Measurements from ENCODE around the gene RPS25. TPM values are rescaled to one million over a fixed set of nuclear protein-coding genes. Genes with fewer than 3 reads are reported as not detected.

RPS25 gene
- total RNA-seq, 1 donor, result 914 TPM

- no peak for DNase-seq (ENCODE audit: low read depth)
- no peak overlapping the region for H3K4me3 ChIP-seq (ENCODE audit: low read depth, low read length)
- TF ChIP-seq CTCF (IDR thresholded peaks at IDR 0.05; ENCODE audit: insufficient read depth, low read depth, low read length), result no peak
Observed at GRCh38 chr11:119025099-119025473, 6.9 kb upstream of the RPS25 start.

GRCh38 chr11:119024430-119025098, 6.4 kb upstream of the RPS25 start:
- peak; percentile 22 for DNase-seq (ENCODE audit: low read depth)
- no peak overlapping the region for H3K4me3 ChIP-seq (ENCODE audit: low read depth, low read length)
- no peak for TF ChIP-seq CTCF (IDR thresholded peaks at IDR 0.05; ENCODE audit: insufficient read depth, low read depth, low read length)

DNA sequence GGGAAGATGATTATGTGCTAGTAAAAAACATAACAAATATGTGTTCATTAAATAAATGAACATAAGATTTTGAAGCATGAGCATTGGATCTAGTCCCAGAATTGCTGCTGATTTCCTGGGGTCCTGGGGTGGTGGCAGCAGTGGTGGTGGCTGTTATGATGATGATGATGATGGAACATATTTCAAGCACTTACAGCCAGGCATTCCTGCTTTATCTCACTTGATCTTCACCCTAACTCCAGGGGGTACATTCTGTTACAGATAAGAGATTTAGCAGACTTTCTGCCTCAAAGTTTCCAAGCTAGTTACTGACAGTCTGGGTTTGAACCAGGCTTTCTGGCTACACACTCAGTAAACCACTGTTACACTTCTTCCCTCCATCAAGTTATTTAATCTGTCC, 5.6 kb upstream of the RPS25 start:
- no peak for TF ChIP-seq CTCF (IDR thresholded peaks at IDR 0.05; ENCODE audit: insufficient read depth, low read depth, low read length)
- DNase-seq (ENCODE audit: low read depth), result no peak
- H3K4me3 ChIP-seq (ENCODE audit: low read depth, low read length), result no peak overlapping the region

GRCh38 chr11:119021631-119022030, 3.5 kb upstream of the RPS25 start:
- no peak overlapping the region for H3K4me3 ChIP-seq (ENCODE audit: low read depth, low read length)
- TF ChIP-seq CTCF (IDR thresholded peaks at IDR 0.05; ENCODE audit: insufficient read depth, low read depth, low read length), result no peak
- DNase-seq (ENCODE audit: low read depth), result no peak

DNA sequence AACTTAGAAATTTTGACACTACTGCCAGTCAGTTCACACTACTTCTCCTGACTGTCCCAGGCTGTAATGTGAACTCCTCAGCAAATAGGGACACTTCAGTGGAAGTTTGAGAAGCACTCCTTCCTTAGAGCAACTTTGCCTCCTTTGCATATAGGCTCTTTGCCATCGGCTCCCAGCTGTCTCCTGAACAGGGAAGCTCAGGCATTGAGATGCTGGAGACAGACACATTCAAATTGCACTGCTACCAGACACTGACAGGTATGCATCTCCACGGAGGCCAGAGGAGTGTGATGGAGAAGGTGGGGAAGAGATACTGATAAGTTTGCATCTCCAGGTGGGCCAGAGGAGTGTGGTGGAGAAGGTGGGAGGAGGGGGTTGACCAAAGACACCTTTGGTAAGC, 1.9 kb upstream of the RPS25 start:
- no peak for TF ChIP-seq CTCF (IDR thresholded peaks at IDR 0.05; ENCODE audit: insufficient read depth, low read depth, low read length)
- H3K4me3 ChIP-seq (ENCODE audit: low read depth, low read length), result peak overlapping the region; percentile 95
- DNase-seq (ENCODE audit: low read depth), result no peak

- DNase-seq (ENCODE audit: low read depth), result peak; percentile 37
- peak overlapping the region; percentile 95 for H3K4me3 ChIP-seq (ENCODE audit: low read depth, low read length)
Observed at GRCh38 chr11:119017377-119017776, 766 bp downstream of the RPS25 start.

GRCh38 chr11:119016216-119017009, 1.7 kb downstream of the RPS25 start:
- H3K4me3 ChIP-seq (ENCODE audit: low read depth, low read length), result peak overlapping the region; percentile 95
- TF ChIP-seq CTCF (IDR thresholded peaks at IDR 0.05; ENCODE audit: insufficient read depth, low read depth, low read length), result no peak
- DNase-seq (ENCODE audit: low read depth), result no peak

Data from fibroblast of villous mesenchyme (primary cell).